Measurements from ENCODE around the gene PRAMEF8. TPM values are rescaled to one million over a fixed set of nuclear protein-coding genes. Genes with fewer than 3 reads are reported as not detected.
"Not testable (repeated sequence)": the region's sequence is repeated elsewhere in the genome, so short reads cannot be mapped to it uniquely, and the experiment has no call there.

Gene PRAMEF8
- not detected in 2 replicates for total RNA-seq (2014; rRNA removed; shearing (Covaris generic))
- not detected in 2 replicates for polyA plus RNA-seq (2015; cell fraction: cytosol; rRNA removed)
- not detected in 2 replicates for polyA plus RNA-seq (2015; cell fraction: nucleus; rRNA removed)

- DNase-seq (ENCODE audit: low read depth), result not testable (repeated sequence)
These were observed at the start of gene PRAMEF8 for GRCh38 chr1:13285037-13285436. Gene PRAMEF8 (minus strand): TSS chr1:13285137. CDS start chr1:13284091, 1,046 bp downstream.

DNA sequence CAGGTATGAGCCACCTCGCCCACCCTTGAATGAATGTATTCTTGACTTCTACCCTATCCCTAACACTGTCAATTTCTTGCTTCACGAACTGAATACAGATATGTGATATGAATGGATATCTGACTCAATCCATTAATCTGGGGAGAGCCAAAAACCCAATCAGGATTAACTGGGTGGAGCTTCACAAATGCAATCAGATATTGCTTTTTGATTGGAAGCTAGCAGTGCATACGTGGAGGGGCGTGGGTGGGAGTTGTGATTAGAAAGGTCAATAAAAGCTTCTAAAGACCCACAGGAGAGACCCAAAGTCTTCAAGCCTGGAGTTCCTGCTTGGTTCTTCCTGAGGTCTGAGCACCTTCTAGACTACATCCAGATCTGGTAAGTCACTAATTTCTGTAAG lies 30.3 kb upstream of the PRAMEF8 start, which contains the start of gene PRAMEF15:
TSS of gene PRAMEF15 (plus strand) at position 301 of the 400 bp plus-strand sequence. CDS start 2,827 bp downstream, outside the sequence.
- DNase-seq (ENCODE audit: low read depth), result not testable (repeated sequence)

- DNase-seq (ENCODE audit: low read depth), result not testable (repeated sequence)
These were observed 18.3 kb upstream of the PRAMEF8 start, which contains the start of gene PRAMEF33 for GRCh38 chr1:13303239-13303638. Gene PRAMEF33 (plus strand): TSS chr1:13303539. CDS start chr1:13305955, 2,416 bp downstream.

- not testable (repeated sequence) for DNase-seq (ENCODE audit: low read depth)
These were observed 17.3 kb upstream of the PRAMEF8 start for GRCh38 chr1:13302197-13302596.

DNA sequence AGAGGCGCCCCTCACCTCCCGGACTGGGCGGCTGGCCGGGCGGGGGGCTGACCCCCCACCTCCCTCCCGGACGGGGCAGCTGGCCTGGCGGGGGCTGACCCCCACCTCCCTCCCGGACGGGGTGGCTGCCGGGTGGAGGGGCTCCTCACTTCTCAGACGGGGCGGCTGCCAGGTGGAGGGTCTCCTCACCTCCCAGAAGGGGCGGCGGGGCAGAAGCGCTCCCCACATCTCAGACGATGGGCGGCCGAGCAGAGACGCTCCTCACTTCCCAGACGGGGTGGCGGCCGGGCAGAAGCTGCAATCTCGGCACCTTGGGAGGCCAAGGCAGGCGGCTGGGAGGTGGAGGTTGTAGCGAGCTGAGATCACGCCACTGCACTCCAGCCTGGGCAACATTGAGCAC lies 13.8 kb upstream of the PRAMEF8 start:
- DNase-seq (ENCODE audit: low read depth), result not testable (repeated sequence)

GRCh38 chr1:13297216-13297931 lies 12.4 kb upstream of the PRAMEF8 start:
- DNase-seq (ENCODE audit: low read depth), result not testable (repeated sequence)

DNA sequence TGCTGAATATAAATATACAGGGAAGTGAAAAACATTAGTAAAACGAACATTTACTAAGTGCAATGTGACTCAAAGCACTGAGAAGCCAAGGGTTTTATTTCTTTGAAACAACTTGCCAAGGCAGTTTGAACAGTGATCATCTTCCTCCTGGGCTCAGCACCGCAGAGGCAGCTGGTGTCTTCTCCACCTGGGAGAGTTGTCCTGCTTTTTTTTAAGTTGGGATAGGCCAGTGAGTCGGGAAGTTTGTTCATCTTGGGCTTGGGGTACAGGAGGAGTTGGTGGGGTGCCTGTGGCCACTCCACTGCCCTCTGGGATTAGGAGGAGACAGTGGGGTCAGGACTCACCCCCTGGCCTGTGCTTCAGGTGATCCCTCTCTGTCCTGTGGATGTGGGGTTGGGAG lies 4.1 kb upstream of the PRAMEF8 start:
- DNase-seq (ENCODE audit: low read depth), result not testable (repeated sequence)

DNA sequence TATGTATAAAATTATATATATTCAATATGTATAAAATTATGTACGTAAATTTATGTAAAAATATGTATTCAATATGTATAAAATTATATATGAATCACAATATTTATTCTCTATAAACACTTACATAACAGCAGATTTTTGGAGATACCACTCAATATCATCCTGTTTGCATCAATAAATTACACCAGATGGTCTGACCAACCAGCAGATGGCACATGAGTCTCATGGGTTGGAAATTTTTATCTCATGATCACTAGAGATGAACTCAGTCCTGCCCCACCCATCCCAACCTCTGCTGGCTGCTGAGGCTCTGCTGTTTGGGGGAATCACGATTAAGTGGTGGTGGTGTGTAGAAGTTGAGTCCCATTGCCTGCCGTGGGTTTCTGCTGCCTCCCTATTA lies 5.3 kb downstream of the PRAMEF8 start:
- DNase-seq (ENCODE audit: low read depth), result not testable (repeated sequence)

GRCh38 chr1:13277016-13277415 lies 7.9 kb downstream of the PRAMEF8 start:
- DNase-seq (ENCODE audit: low read depth), result not testable (repeated sequence)

GRCh38 chr1:13265124-13265523 lies 19.8 kb downstream of the PRAMEF8 start:
- not testable (repeated sequence) for DNase-seq (ENCODE audit: low read depth)

GRCh38 chr1:13253898-13254297 lies 31.0 kb downstream of the PRAMEF8 start, which contains the start of gene PRAMEF5:
Gene PRAMEF5 (plus strand): TSS chr1:13254198. CDS start chr1:13259269, 5,071 bp downstream.
- DNase-seq (ENCODE audit: low read depth), result not testable (repeated sequence)

- not testable (repeated sequence) for DNase-seq (ENCODE audit: low read depth)
These were observed 37.8 kb downstream of the PRAMEF8 start for GRCh38 chr1:13247122-13247521.

- not testable (repeated sequence) for DNase-seq (ENCODE audit: low read depth)
These were observed 38.4 kb downstream of the PRAMEF8 start for GRCh38 chr1:13246554-13246871.

GRCh38 chr1:13245841-13246553 lies 38.9 kb downstream of the PRAMEF8 start:
- DNase-seq (ENCODE audit: low read depth), result not testable (repeated sequence)

DNA sequence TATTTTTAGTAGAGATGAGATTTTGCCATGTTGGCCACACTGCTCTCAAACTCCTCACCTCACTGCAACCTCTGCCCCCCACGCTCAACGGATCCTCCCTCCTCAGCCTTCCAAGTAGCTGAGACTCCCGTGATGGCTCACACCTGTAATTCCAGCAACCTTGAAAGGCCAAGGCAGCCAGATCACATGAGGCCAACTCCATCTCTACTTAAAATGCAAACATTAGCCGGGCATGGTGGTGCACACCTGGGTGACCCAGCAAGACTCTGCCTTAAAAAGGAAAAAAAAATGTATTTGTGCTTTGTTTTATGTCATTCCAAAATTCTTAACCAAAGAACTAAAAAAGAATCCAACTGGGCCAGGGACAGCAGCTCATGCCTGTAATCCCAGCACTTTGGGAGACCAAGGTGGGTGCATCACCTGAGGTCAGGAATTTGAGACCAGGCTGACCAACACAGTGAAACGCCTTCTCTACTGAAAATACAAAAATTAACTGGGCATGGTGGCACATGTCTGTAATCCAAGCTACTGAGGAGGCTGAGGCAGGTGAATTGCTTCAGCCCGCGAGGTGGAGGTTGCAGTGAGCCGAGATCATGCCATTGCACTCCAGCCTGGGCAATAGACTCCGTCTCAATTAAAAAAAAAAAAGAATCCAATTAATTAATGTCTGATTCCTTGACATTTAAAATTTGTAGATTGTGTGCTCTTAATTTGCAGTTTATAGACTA lies 41.2 kb downstream of the PRAMEF8 start:
- DNase-seq (ENCODE audit: low read depth), result not testable (repeated sequence)

DNA sequence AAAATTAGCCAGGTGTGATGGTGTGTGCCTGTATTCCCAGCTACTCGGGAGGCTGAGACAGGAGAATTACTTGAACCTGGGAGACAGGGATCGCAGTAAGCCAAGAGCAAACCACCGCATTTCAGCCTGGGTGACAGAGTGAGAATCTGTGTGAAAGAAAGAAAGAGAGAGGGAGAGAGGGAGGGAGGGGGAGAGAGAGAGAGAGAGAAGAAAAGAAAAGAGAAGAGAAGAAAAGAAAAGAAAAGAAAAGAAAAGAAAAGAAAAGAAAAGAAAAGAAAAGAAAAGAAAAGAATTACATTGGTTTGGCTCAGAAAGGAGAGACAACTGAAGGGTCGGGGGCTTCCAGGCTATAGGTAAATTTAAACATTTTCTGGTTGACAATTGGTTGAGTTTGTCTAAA lies 45.3 kb downstream of the PRAMEF8 start:
- DNase-seq (ENCODE audit: low read depth), result not testable (repeated sequence)

DNA sequence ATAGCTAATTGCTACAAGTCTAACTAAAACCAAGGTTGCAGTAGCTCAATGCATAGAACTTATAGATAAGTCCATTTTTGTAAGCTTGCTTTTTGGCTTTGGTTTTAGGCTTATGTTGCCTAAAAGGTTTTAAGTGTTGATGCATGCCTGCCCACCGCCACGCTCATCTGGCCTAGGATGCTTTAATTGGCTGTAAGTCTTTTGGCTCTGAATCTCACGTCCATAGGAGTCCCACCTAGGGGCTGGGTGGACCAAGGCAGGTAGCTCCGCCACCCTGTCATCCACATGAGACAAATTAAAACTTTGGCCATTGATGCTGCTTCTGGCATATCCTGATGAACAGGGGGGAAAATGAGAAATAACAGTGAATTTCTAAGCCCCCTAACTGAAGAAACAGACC lies 47.4 kb downstream of the PRAMEF8 start:
- not testable (repeated sequence) for DNase-seq (ENCODE audit: low read depth)

DNA sequence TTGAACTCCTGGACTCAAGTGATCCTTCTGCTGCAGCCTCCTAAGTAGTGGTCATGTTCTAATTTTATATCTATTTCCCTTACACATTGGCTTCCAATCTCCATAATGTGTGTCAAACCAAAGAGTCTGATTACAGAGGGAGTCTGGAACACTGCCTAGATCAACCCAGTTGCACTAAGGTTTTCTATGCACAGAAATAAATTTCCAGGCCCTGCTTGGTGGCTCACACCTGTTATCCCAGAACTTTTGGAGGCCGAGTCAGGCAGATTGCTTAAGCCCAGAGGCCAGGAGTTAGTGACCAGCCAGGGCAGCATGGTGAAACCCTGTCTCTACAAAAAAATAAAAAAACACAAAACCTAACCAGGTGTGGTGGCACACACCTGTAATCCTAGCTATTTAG lies 50.9 kb downstream of the PRAMEF8 start:
- not testable (repeated sequence) for DNase-seq (ENCODE audit: low read depth)

- DNase-seq (ENCODE audit: low read depth), result not testable (repeated sequence)
These were observed 52.9 kb downstream of the PRAMEF8 start for GRCh38 chr1:13232056-13232455.
